H1 (cell line): ENCODE results near the gene MRAP. TPM values are rescaled to one million over a fixed set of nuclear protein-coding genes. Genes with fewer than 3 reads are reported as not detected.

ENCODE experiments used
- CEBPB ChIP-seq: IDR thresholded peaks from 2 replicates; pipeline ENCODE4 v1.6.1; 2012; ENCODE audit warnings: low read depth, low read length
- SP4 ChIP-seq: IDR thresholded peaks from 2 replicates; pipeline ENCODE4 v1.6.1; 2012; ENCODE audit warnings: low read length, inconsistent platforms
- polyA plus RNA-seq, 7 experiments: library from polyadenylated mRNA; depleted of rRNA in 3 of 7; stranded (reverse) in 5 of 7; unstranded in 2 of 7; fragments of >200 nt in 5 of 7; fragments of 200-250 nt in 2 of 7; gene quantifications; 1 replicate in 5 of 7; 2 replicates in 1 of 7; 4 replicates in 1 of 7; pipeline versions ENCODE4 v1.2.1 to v1.2.3, GENCODE V29; 2011 to 2013; ENCODE audit warnings: missing spikeins in 2 of 7, mixed read lengths in 2 of 7
- total RNA-seq: library from RNA; stranded (reverse); fragmentation: NEBNext Ultra II Directional; extraction: Animal tissue kit (Norgen Biotek cat#: 25700); gene quantifications from 2 replicates; pipeline ENCODE4 v1.2.1, GENCODE V29; 2021

Gene MRAP
- total and polyA plus RNA-seq, 2 of the 8 experiments (the other 6 are each of a cell fraction or from before 2014, with no cell fraction given), result not detected

- no peak for TF ChIP-seq CEBPB
- no peak for TF ChIP-seq SP4
Measured at GRCh38 chr21:32356874-32357395, 58.3 kb downstream of the MRAP start (continued).
